ENCODE measurements around the gene ZNF500. TPM values are rescaled to one million over a fixed set of nuclear protein-coding genes. Genes with fewer than 3 reads are reported as not detected.

ZNF500 gene
- total RNA-seq, 1 experiment from 2014 or later, result 18.3 TPM

- Histone ChIP-seq H3K23me2 (ENCODE audit: insufficient read length, low read depth, low read length, poor library complexity, severe bottlenecking) (peaks cover 8% of the 10 kb centered on the region), H3K56ac (ENCODE audit: insufficient read length, low read depth, low read length) (no peak overlapping the region), H2BK5ac (ENCODE audit: insufficient read length, low read length) (no peak overlapping the region), H2BK12ac (ENCODE audit: insufficient read length, low read depth, low read length) (no peak overlapping the region), H2BK15ac (ENCODE audit: low read depth, low read length) (no peak overlapping the region), H3K79me2 (ENCODE audit: insufficient read depth, low read length) (no peaks in the 10 kb centered on the region), H3K9ac (ENCODE audit: extremely low read depth, insufficient read length, low read length) (peak overlapping the region; percentile 76), H4K20me1 (ENCODE audit: control insufficient read depth, insufficient read depth, insufficient read length) (no peaks in the 10 kb centered on the region), H2AFZ (ENCODE audit: low read length) (no peak overlapping the region), H3K4ac (ENCODE audit: low read depth, low read length) (no peak overlapping the region), H3K14ac (ENCODE audit: insufficient read depth, low read length) (peak overlapping the region; percentile 6; the same call in 1 of the 2 replicates), H3K4me1 (ENCODE audit: insufficient read depth, low read length) (no peaks in the 10 kb centered on the region), H3K18ac (ENCODE audit: insufficient read length, low read depth, low read length) (peak overlapping the region; percentile 18), H2BK120ac (ENCODE audit: low read depth, low read length, poor library complexity, severe bottlenecking) (no peak overlapping the region), H3K27ac (ENCODE audit: insufficient read length, low read depth, low read length) (no peak overlapping the region), H3K79me1 (ENCODE audit: insufficient read depth, low read depth, low read length, poor library complexity, severe bottlenecking) (no peaks in the 10 kb centered on the region), H3K4me2 (ENCODE audit: insufficient read depth, insufficient read length, low read length) (peak overlapping the region; percentile 92), H2AK5ac (ENCODE audit: insufficient read length, low read length) (no peak overlapping the region), H2BK20ac (ENCODE audit: low read depth, low read length, poor library complexity, severe bottlenecking) (no peak overlapping the region), H4K8ac (replicated peaks; ENCODE audit: insufficient read length, low read depth, low read length) (no peak overlapping the region), H3K9me3 (ENCODE audit: control insufficient read depth, low read depth, low read length) (no peaks in the 10 kb centered on the region), H4K91ac (ENCODE audit: insufficient read length, low read depth, low read length) (no peak overlapping the region), H3K27me3 (ENCODE audit: insufficient read depth, low read length) (no peaks in the 10 kb centered on the region), H4K5ac (ENCODE audit: insufficient read length, low read depth, low read length) (no peak overlapping the region), H3T11ph (ENCODE audit: low read length) (no peak overlapping the region), H3K23ac (ENCODE audit: insufficient read length, low read depth, low read length) (no peak overlapping the region)
- Mint-ChIP-seq H3K27ac (peak overlapping the region; percentile 65 to 97 (median 93); a peak in 5 of 7 replicates), H3K4me1 (peaks cover 22 to 24% of the 10 kb centered on the region in 2 experiments), H3K36me3 (ENCODE audit: insufficient read depth in 1 of 3, low read depth in 3 of 3) (peaks cover 0 to 18% (median 10%) of the 10 kb centered on the region in 3 experiments; a peak in 5 of 7 replicates), H3K4me3 (peak overlapping the region; percentile 73 to 84), H3K27me3 (ENCODE audit: low read depth) (no peaks in the 10 kb centered on the region), H3K9me3 (no peaks in the 10 kb centered on the region)
- TF ChIP-seq, protein P1, sequence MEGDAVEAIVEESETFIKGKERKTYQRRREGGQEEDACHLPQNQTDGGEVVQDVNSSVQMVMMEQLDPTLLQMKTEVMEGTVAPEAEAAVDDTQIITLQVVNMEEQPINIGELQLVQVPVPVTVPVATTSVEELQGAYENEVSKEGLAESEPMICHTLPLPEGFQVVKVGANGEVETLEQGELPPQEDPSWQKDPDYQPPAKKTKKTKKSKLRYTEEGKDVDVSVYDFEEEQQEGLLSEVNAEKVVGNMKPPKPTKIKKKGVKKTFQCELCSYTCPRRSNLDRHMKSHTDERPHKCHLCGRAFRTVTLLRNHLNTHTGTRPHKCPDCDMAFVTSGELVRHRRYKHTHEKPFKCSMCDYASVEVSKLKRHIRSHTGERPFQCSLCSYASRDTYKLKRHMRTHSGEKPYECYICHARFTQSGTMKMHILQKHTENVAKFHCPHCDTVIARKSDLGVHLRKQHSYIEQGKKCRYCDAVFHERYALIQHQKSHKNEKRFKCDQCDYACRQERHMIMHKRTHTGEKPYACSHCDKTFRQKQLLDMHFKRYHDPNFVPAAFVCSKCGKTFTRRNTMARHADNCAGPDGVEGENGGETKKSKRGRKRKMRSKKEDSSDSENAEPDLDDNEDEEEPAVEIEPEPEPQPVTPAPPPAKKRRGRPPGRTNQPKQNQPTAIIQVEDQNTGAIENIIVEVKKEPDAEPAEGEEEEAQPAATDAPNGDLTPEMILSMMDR (conservative IDR thresholded peaks at IDR 0.05), result no peak
- DNase-seq, result no peak
- WGBS (ENCODE audit: extremely low coverage, insufficient read length, low lambda C conversion rate), result no CpG with 5 or more reads among the region's 17 CpGs
These were observed 1.0 kb upstream of the ZNF500 start for GRCh38 chr16:4767872-4768548.

All from H9 (cell line).